AG04449 (cell line): ENCODE data around the gene MTMR12.

Source experiments
- CTCF ChIA-PET: fragments of 350-600 bp; formaldehyde crosslinking; extraction: SDS; loops from one replicate; lab custom pipeline; 2021; ENCODE audit warnings: antibody characterized with exemption; lab: Yijun Ruan, JAX
- POLR2A ChIA-PET: fragments of 400-600, 350-600 bp; formaldehyde crosslinking; extraction: SDS; loops from one replicate; lab custom pipeline; 2020; ENCODE audit warnings: antibody characterized with exemption, inconsistent platforms; lab: Yijun Ruan, JAX
- DNase-seq: peaks from one replicate; pipeline ENCODE4 v3.0.0-alpha.2; 2010; ENCODE audit warnings: low read depth, low spot score
- H3K4me3 ChIP-seq: 2 replicates; pipeline ENCODE4 v1.5.1; 2011; ENCODE audit warnings: low read depth, mild to moderate bottlenecking, control low read depth, low read length
- CTCF ChIP-seq: IDR thresholded peaks from one replicate; pipeline ENCODE4 v1.5.1; 2011; ENCODE audit warnings: mild to moderate bottlenecking, moderate library complexity, low read length, control low read depth, inconsistent platforms; ENCODE audit not compliant: insufficient read depth; ENCODE audit errors: missing control alignments

MTMR12 gene

GRCh38 chr5:32355686-32356085, 42.9 kb upstream of the MTMR12 start:
- no peak for TF ChIP-seq CTCF
- no peak overlapping the region for H3K4me3 ChIP-seq
- no peak for DNase-seq
- ChIA-PET CTCF (interaction anchor here (1.8 kb wide), 1 partner anchor 234 kb away, joined by 4 read pairs; no protein-coding TSS in a partner anchor), POLR2A (no interaction called here)

GRCh38 chr5:32353420-32353819, 40.7 kb upstream of the MTMR12 start:
- H3K4me3 ChIP-seq: no peak overlapping the region
- ChIA-PET CTCF (interaction anchor here (0.6 kb wide), 1 partner anchor 236 kb away, joined by 3 read pairs; no protein-coding TSS in a partner anchor), POLR2A (no interaction called here)
- no peak for TF ChIP-seq CTCF
- DNase-seq: no peak

GRCh38 chr5:32352685-32353084, 39.9 kb upstream of the MTMR12 start:
- ChIA-PET CTCF (interaction anchor here (0.6 to 0.7 kb wide), 2 partner anchors 9 to 237 kb away, joined by 3 read pairs; no protein-coding TSS in a partner anchor), POLR2A (no interaction called here)

GRCh38 chr5:32346869-32347268, 34.1 kb upstream of the MTMR12 start:
- no peak for DNase-seq
- no peak overlapping the region for H3K4me3 ChIP-seq
- TF ChIP-seq CTCF: no peak
- ChIA-PET POLR2A (no interaction called here), CTCF (interaction anchor here (1.5 kb wide), 1 partner anchor 17 kb away, joined by 14 read pairs; no protein-coding TSS in a partner anchor)

More at GRCh38 chr5:32352685-32353084, 39.9 kb upstream of the MTMR12 start:
- DNase-seq: no peak
- no peak overlapping the region for H3K4me3 ChIP-seq
- TF ChIP-seq CTCF: no peak

- CTCF ChIA-PET: interaction anchor here (0.9 to 8.2 kb wide), 2 partner anchors 9 to 13 kb away, joined by 3 to 68 read pairs; no protein-coding TSS in a partner anchor
- no peak overlapping the region for H3K4me3 ChIP-seq
- POLR2A ChIA-PET: no interaction called here
- no peak for DNase-seq
- no peak for TF ChIP-seq CTCF
These were observed 30.4 kb upstream of the MTMR12 start for GRCh38 chr5:32343058-32343672.

GRCh38 chr5:32342656-32343055, 29.9 kb upstream of the MTMR12 start:
- H3K4me3 ChIP-seq: no peak overlapping the region
- DNase-seq: no peak
- ChIA-PET POLR2A (no interaction called here), CTCF (interaction anchor here (0.9 to 8.2 kb wide), 3 partner anchors 10 to 110 kb away, joined by 3 to 68 read pairs (median 5); no protein-coding TSS in a partner anchor)
- TF ChIP-seq CTCF: no peak
